Neuronal stem cell (in vitro differentiated cells): ENCODE data around the gene STX16.

Experiments used
- DNase-seq: peaks from one replicate; pipeline ENCODE4 v3.0.0-alpha.2; 2013; ENCODE audit warnings: low spot score
- H2AFZ ChIP-seq: one replicate; pipeline ENCODE4 v1.6.1; 2013; ENCODE audit warnings: mild to moderate bottlenecking, low read length, inconsistent platforms
- H2AK5ac ChIP-seq: 2 replicates; pipeline ENCODE4 v1.6.1; 2013; ENCODE audit warnings: low read depth, mild to moderate bottlenecking, inconsistent platforms, low read length, moderate library complexity, mixed read lengths
- H2BK120ac ChIP-seq: 2 replicates; pipeline ENCODE4 v1.6.1; 2013; ENCODE audit warnings: low read depth, mild to moderate bottlenecking, inconsistent platforms, low read length, moderate library complexity, mixed read lengths
- H2BK12ac ChIP-seq: one replicate; pipeline ENCODE4 v1.6.1; 2013; ENCODE audit warnings: low read length, inconsistent platforms
- H2BK15ac ChIP-seq: 2 replicates; pipeline ENCODE4 v1.6.1; 2013; ENCODE audit warnings: mild to moderate bottlenecking, low read length, inconsistent platforms, mixed read lengths
- H2BK5ac ChIP-seq: one replicate; pipeline ENCODE4 v1.6.1; 2013; ENCODE audit warnings: inconsistent platforms, mild to moderate bottlenecking, low read length, moderate library complexity
- H3K14ac ChIP-seq: one replicate; pipeline ENCODE4 v1.6.1; 2013; ENCODE audit warnings: low read length, inconsistent platforms
- H3K18ac ChIP-seq: 2 replicates; pipeline ENCODE4 v1.6.1; 2013; ENCODE audit warnings: low read length, inconsistent platforms
- H3K23ac ChIP-seq: 2 replicates; pipeline ENCODE4 v1.6.1; 2013; ENCODE audit warnings: low read depth, mild to moderate bottlenecking, mixed read lengths, low read length, inconsistent platforms; ENCODE audit not compliant: poor library complexity
- H3K27ac ChIP-seq: replicated peaks from 3 replicates; pipeline ENCODE4 v1.5.1; 2013; ENCODE audit warnings: low read length, inconsistent platforms
- H3K27me3 ChIP-seq, 3 experiments: 2 replicates each; pipeline ENCODE4 v1.6.1; 2013; ENCODE audit warnings: low read length in 3 of 3, mild to moderate bottlenecking in 2 of 3, inconsistent platforms in 1 of 3, low read depth in 1 of 3, mixed read lengths in 1 of 3, moderate library complexity in 1 of 3; ENCODE audit not compliant: control insufficient read depth in 3 of 3, insufficient read depth in 3 of 3
- H3K36me3 ChIP-seq, 2 donors: replicated peaks in 1 of 2; 2 replicates each; pipeline ENCODE4 v1.6.1; 2013; ENCODE audit warnings: low read length in 2 of 2; ENCODE audit not compliant: control insufficient read depth in 2 of 2, insufficient read depth in 2 of 2
- H3K4ac ChIP-seq: 2 replicates; pipeline ENCODE4 v1.6.1; 2013; ENCODE audit warnings: inconsistent platforms, mild to moderate bottlenecking, low read length, moderate library complexity
- H3K4me1 ChIP-seq, 2 donors: 1 replicate in 1 of 2; 2 replicates in 1 of 2; pipeline ENCODE4 v1.6.1; 2013; ENCODE audit warnings: low read length in 2 of 2, low read depth in 1 of 2; ENCODE audit not compliant: control insufficient read depth in 2 of 2, insufficient read depth in 1 of 2
- H3K4me2 ChIP-seq: one replicate; pipeline ENCODE4 v1.6.1; 2013; ENCODE audit warnings: mild to moderate bottlenecking, low read length, inconsistent platforms; ENCODE audit not compliant: insufficient read depth, poor library complexity, severe bottlenecking
- H3K4me3 ChIP-seq, 2 donors: 2 replicates each; pipeline ENCODE4 v1.5.1; 2013; ENCODE audit warnings: low read length in 2 of 2, mild to moderate bottlenecking in 2 of 2, inconsistent platforms in 1 of 2, moderate library complexity in 1 of 2
- H3K79me1 ChIP-seq: one replicate; pipeline ENCODE4 v1.6.1; 2013; ENCODE audit warnings: low read depth, mild to moderate bottlenecking, inconsistent platforms, low read length, moderate library complexity
- H3K9ac ChIP-seq: one replicate; pipeline ENCODE4 v1.6.1; 2013; ENCODE audit warnings: mild to moderate bottlenecking, low read depth, low read length, inconsistent platforms; ENCODE audit not compliant: poor library complexity
- H3K9me3 ChIP-seq, 2 donors: replicated peaks in 1 of 2; 2 replicates each; pipeline versions ENCODE3 to v1.6.1; 2013; ENCODE audit warnings: low read length in 2 of 2, mild to moderate bottlenecking in 2 of 2, inconsistent platforms in 1 of 2, low read depth in 1 of 2, mixed read lengths in 1 of 2, moderate library complexity in 1 of 2; ENCODE audit not compliant: control insufficient read depth in 2 of 2, insufficient read depth in 1 of 2
- H4K8ac ChIP-seq: one replicate; pipeline ENCODE4 v1.6.1; 2013; ENCODE audit warnings: low read depth, mild to moderate bottlenecking, inconsistent platforms, low read length, moderate library complexity
- H4K91ac ChIP-seq: one replicate; pipeline ENCODE4 v1.6.1; 2013; ENCODE audit warnings: low read length, low read depth, mild to moderate bottlenecking, inconsistent platforms; ENCODE audit not compliant: poor library complexity
- WGBS, 2 donors: extraction: QIAGEN DNeasy Blood & Tissue Kit; methylation state at CpG; one replicate each; pipeline ENCODE4 v1.1.7; 2013; ENCODE audit warnings: missing lambda C conversion rate in 2 of 2, mixed read lengths in 1 of 2; ENCODE audit not compliant: insufficient read length in 2 of 2, insufficient replicate concordance in 1 of 2; ENCODE audit errors: extremely low coverage in 2 of 2; 5-methylcytosine and 5-hydroxymethylcytosine counted together

STX16 gene

DNA sequence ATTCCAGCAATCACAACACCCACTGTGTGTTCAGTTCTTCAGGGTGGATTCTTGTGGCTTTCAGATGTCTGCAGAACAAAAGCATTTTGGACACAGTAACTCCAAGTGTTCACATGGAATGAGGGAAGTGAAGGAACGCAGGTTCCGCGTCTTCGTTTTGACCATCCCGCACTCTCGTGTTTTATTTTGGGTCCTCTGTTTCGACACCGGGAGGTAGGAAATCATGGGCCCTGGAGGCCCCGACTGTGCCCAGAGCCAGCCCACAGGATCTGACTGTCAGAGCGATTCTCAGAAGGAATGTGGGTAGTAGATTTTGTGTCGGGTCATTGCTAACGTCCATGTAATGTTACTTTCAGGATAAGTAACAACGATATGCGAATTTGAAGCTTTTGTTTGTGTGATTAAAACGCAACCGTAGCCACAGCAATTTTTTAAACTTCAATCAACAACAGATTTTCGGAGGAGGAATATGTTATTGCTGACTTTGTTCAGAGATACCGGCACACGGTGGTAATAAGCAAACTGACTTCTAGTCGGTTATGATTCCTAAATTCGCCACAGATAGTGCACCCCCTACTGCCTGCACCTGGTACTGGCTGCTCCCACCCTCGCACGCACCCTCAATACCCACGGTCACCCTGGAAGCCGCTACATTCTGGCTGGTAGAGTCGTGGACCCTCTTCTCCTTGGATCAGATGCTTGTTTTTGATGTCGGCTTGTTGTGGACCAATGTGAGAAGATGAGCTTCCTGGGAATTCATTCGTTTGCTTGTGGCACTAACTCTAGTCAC lies 52.0 kb downstream of the STX16 start:
- Histone ChIP-seq H3K4me2 (no peak overlapping the region), H2AFZ (no peak overlapping the region), H3K79me1 (peaks cover 1% of the 10 kb centered on the region), H2BK5ac (no peak overlapping the region), H3K27me3 (no peaks in the 10 kb centered on the region), H2BK15ac (no peak overlapping the region), H3K27ac (no peak overlapping the region), H3K18ac (no peak overlapping the region), H3K36me3 (peaks cover 27 to 54% of the 10 kb centered on the region in 2 donors), H3K23ac (no peak overlapping the region), H3K4me1 (no peaks in the 10 kb centered on the region), H2BK120ac (no peak overlapping the region), H2AK5ac (no peak overlapping the region), H3K4me3 (no peak overlapping the region), H4K8ac (no peak overlapping the region), H3K9me3 (peaks cover 0 to 5% of the 10 kb centered on the region in 2 donors), H2BK12ac (no peak overlapping the region), H4K91ac (no peak overlapping the region), H3K9ac (no peak overlapping the region), H3K14ac (no peak overlapping the region), H3K4ac (no peak overlapping the region)
- no peak for DNase-seq
- WGBS, 2 donors = no CpG with 5 or more reads among the region's 28 CpGs

DNA sequence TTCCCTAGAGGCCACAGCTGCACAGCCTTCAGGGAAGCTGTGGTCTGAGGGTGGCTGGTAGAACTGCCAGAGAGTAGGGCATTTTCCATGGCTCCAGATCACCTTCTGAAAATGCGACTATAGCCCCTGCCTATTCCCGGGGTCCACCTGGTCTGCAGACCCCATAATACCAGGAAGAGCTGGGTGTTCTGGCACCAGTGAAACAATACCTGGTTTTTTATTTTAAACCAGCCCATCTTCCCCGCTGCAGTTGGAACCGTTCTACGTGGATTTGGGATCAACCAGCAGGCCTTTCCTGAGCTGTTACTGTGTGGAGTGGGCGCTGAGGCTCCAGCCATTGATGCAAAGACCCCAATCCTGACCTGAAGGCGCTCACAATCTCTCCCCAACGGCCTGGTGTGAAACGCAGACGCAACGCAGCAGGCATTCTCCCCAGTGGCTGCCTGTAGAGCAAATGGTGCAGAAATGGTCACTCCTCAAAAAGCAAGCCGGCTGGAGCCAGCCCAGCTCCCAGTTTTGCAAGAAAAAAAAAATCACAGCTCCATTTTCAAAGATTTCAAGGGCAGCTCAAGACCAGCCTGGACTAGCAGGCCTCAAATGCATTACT lies 52.8 kb downstream of the STX16 start:
- no peak overlapping the region for H3K18ac ChIP-seq
- no peak overlapping the region for H3K4ac ChIP-seq
- no peak overlapping the region for H2AK5ac ChIP-seq
- peaks cover 24 to 47% of the 10 kb centered on the region in 2 donors for H3K36me3 ChIP-seq
- no peaks in the 10 kb centered on the region for H3K4me1 ChIP-seq
- no peak overlapping the region for H3K4me3 ChIP-seq
- H4K8ac ChIP-seq = no peak overlapping the region
- no peak overlapping the region for H2AFZ ChIP-seq
- no peak overlapping the region for H3K4me2 ChIP-seq
- H3K23ac ChIP-seq = no peak overlapping the region
- H3K27ac ChIP-seq = no peak overlapping the region
- no peak overlapping the region for H2BK5ac ChIP-seq
- H3K14ac ChIP-seq = no peak overlapping the region
- no peaks in the 10 kb centered on the region for H3K27me3 ChIP-seq
- no peak overlapping the region for H2BK120ac ChIP-seq
- DNase-seq = no peak
- WGBS, 2 donors = no CpG with 5 or more reads among the region's 12 CpGs
- H3K79me1 ChIP-seq = peaks cover 1% of the 10 kb centered on the region
- no peak overlapping the region for H2BK12ac ChIP-seq
- H2BK15ac ChIP-seq = no peak overlapping the region
- H3K9ac ChIP-seq = no peak overlapping the region
- H4K91ac ChIP-seq = no peak overlapping the region
- H3K9me3 ChIP-seq = peaks cover 0 to 5% of the 10 kb centered on the region in 2 donors

DNA sequence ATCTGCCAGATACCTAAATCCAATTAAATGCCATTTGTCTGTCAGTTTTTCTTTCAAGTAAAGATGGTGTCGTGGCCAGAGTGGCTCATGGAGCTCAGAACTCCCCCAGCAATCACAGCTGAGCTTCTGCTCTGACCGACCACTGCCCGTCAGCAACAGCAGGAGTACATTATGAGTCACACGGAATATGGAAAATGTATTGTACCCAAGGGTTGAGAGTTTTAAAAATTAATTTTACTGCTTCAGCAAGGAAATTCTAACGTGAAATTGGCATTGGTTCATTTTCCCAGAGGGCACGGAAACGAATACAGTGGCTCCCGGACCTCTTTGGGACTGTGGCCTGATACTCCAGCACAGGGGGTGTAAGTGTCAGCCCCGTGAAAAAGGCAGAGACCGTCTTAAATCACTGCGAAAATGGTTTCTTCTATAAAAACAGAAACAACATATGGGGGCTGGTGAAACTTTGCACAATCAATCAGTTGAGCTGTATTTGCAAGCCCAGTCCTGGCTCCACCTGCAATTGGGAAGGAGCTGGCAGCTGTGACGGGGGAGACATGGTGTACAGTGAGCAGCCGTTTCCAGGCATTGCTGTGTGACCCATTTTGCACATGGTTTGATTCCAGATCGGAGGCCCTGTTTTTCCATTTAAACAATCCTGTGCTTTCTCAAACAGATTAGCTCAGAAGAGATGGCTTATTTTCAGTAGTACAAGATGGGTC lies 54.3 kb downstream of the STX16 start:
- no peak for DNase-seq
- no peak overlapping the region for H2AK5ac ChIP-seq
- no peak overlapping the region for H3K4ac ChIP-seq
- H3K79me1 ChIP-seq = peaks cover 1% of the 10 kb centered on the region
- peaks cover 0 to under 1% of the 10 kb centered on the region in 2 donors for H3K4me1 ChIP-seq
- H3K36me3 ChIP-seq = peaks cover 25 to 32% of the 10 kb centered on the region in 2 donors
- no peak overlapping the region for H3K9ac ChIP-seq
- no peaks in the 10 kb centered on the region for H3K27me3 ChIP-seq
- no peak overlapping the region for H2BK15ac ChIP-seq
- no peak overlapping the region for H3K18ac ChIP-seq
- H2BK5ac ChIP-seq = no peak overlapping the region
- H3K27ac ChIP-seq = no peak overlapping the region
- H3K4me3 ChIP-seq = no peak overlapping the region
- no peak overlapping the region for H3K14ac ChIP-seq
- H3K4me2 ChIP-seq = no peak overlapping the region
- no peak overlapping the region for H2AFZ ChIP-seq
- no peak overlapping the region for H2BK12ac ChIP-seq
- no peak overlapping the region for H3K23ac ChIP-seq
- no CpG with 5 or more reads among the region's 14 CpGs for WGBS, 2 donors
- peaks cover 0 to 5% of the 10 kb centered on the region in 2 donors for H3K9me3 ChIP-seq
- no peak overlapping the region for H2BK120ac ChIP-seq
- no peak overlapping the region for H4K91ac ChIP-seq
- no peak overlapping the region for H4K8ac ChIP-seq
